Spleen (tissue), 7 donors: ENCODE measurements around the gene RRP36.

ENCODE experiments used
- POLR2A ChIP-seq, 3 donors: fragments of 450-650 bp; IDR thresholded peaks; one replicate each; pipeline ENCODE4 v1.5.1; 2017; ENCODE audit warnings: antibody characterized with exemption in 3 of 3, mild to moderate bottlenecking in 1 of 3
- TF ChIP-seq, protein P1 (sequence below), 11 experiments: fragments of 200-600 bp in 7 of 11; fragments of 450-650 bp in 4 of 11; sonication (generic) in 4 of 11; IDR thresholded peaks in 8 of 11; conservative IDR thresholded peaks in 3 of 11; 1 replicate in 7 of 11; 2 replicates in 4 of 11; pipeline versions ENCODE4 v1.4.0 to v1.8.0; 2016 to 2021; ENCODE audit warnings: antibody characterized with exemption in 11 of 11, inconsistent platforms in 4 of 11, mild to moderate bottlenecking in 1 of 11
- donor health status: DM: no; HTN: no; CAD: no; lungs with moderate emphysema.
- donor health status: DM: no; HTN: no; CAD: no.
- donor health status: DM: no; HTN: no; CAD: no.

- TF ChIP-seq, protein P1, sequence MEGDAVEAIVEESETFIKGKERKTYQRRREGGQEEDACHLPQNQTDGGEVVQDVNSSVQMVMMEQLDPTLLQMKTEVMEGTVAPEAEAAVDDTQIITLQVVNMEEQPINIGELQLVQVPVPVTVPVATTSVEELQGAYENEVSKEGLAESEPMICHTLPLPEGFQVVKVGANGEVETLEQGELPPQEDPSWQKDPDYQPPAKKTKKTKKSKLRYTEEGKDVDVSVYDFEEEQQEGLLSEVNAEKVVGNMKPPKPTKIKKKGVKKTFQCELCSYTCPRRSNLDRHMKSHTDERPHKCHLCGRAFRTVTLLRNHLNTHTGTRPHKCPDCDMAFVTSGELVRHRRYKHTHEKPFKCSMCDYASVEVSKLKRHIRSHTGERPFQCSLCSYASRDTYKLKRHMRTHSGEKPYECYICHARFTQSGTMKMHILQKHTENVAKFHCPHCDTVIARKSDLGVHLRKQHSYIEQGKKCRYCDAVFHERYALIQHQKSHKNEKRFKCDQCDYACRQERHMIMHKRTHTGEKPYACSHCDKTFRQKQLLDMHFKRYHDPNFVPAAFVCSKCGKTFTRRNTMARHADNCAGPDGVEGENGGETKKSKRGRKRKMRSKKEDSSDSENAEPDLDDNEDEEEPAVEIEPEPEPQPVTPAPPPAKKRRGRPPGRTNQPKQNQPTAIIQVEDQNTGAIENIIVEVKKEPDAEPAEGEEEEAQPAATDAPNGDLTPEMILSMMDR (IDR thresholded peaks at IDR 0.05 in 8 of 11, conservative IDR thresholded peaks at IDR 0.05 in 3 of 11), result no peak
- TF ChIP-seq POLR2A (IDR thresholded peaks at IDR 0.05), result no peak
Measured at GRCh38 chr6:42979523-42980177, 41.8 kb upstream of the RRP36 start.
